ENCODE measurements around the gene NANOGP8.

DNA sequence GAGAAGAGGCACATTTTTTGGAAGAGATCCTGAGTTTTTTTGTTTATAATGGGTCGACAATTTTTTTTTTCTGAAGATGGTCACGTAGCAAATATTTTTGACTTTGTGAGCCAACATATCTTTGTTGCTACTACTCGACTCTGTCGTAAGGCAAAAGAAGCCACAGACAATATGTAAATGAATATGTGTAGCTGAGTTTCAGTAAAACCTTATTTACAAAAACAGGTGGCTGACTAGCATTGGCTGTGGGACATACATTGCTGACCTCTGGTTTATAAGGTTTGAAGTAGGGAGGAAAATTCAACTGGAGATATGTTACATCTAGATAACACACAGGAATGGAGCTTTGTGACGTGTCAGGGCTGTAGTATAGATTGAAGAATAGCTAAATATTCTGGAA, 22.5 kb upstream of the NANOGP8 start:
- TF ChIP-seq, protein P1, sequence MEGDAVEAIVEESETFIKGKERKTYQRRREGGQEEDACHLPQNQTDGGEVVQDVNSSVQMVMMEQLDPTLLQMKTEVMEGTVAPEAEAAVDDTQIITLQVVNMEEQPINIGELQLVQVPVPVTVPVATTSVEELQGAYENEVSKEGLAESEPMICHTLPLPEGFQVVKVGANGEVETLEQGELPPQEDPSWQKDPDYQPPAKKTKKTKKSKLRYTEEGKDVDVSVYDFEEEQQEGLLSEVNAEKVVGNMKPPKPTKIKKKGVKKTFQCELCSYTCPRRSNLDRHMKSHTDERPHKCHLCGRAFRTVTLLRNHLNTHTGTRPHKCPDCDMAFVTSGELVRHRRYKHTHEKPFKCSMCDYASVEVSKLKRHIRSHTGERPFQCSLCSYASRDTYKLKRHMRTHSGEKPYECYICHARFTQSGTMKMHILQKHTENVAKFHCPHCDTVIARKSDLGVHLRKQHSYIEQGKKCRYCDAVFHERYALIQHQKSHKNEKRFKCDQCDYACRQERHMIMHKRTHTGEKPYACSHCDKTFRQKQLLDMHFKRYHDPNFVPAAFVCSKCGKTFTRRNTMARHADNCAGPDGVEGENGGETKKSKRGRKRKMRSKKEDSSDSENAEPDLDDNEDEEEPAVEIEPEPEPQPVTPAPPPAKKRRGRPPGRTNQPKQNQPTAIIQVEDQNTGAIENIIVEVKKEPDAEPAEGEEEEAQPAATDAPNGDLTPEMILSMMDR (IDR thresholded peaks at IDR 0.05; ENCODE audit: poor library complexity, severe bottlenecking): no peak
- TF ChIP-seq EP300 (conservative IDR thresholded peaks at IDR 0.05; ENCODE audit: poor library complexity, severe bottlenecking) (no peak), EZH2 (IDR thresholded peaks at IDR 0.05; ENCODE audit: borderline replicate concordance, insufficient read depth, low read length, poor library complexity, severe bottlenecking) (no peak), TAF1 (IDR thresholded peaks at IDR 0.05; ENCODE audit: low read depth) (no peak), POLR2AphosphoS5 (IDR thresholded peaks at IDR 0.05) (no peak), MXI1 (conservative IDR thresholded peaks at IDR 0.05; ENCODE audit: poor library complexity, severe bottlenecking) (no peak), SMC3 (conservative IDR thresholded peaks at IDR 0.05; ENCODE audit: poor library complexity) (no peak)
- TF ChIP-seq, protein P2, sequence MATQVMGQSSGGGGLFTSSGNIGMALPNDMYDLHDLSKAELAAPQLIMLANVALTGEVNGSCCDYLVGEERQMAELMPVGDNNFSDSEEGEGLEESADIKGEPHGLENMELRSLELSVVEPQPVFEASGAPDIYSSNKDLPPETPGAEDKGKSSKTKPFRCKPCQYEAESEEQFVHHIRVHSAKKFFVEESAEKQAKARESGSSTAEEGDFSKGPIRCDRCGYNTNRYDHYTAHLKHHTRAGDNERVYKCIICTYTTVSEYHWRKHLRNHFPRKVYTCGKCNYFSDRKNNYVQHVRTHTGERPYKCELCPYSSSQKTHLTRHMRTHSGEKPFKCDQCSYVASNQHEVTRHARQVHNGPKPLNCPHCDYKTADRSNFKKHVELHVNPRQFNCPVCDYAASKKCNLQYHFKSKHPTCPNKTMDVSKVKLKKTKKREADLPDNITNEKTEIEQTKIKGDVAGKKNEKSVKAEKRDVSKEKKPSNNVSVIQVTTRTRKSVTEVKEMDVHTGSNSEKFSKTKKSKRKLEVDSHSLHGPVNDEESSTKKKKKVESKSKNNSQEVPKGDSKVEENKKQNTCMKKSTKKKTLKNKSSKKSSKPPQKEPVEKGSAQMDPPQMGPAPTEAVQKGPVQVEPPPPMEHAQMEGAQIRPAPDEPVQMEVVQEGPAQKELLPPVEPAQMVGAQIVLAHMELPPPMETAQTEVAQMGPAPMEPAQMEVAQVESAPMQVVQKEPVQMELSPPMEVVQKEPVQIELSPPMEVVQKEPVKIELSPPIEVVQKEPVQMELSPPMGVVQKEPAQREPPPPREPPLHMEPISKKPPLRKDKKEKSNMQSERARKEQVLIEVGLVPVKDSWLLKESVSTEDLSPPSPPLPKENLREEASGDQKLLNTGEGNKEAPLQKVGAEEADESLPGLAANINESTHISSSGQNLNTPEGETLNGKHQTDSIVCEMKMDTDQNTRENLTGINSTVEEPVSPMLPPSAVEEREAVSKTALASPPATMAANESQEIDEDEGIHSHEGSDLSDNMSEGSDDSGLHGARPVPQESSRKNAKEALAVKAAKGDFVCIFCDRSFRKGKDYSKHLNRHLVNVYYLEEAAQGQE (IDR thresholded peaks at IDR 0.05; ENCODE audit: borderline replicate concordance): no peak
